Forelimb muscle (tissue), 1 donor: Measurements from ENCODE around the gene MTA1. TPM values are rescaled to one million over a fixed set of nuclear protein-coding genes. Genes with fewer than 3 reads are reported as not detected.

Experiments
- polyA plus RNA-seq: library from polyadenylated mRNA; unstranded; fragments of 120-200 nt; gene quantifications from one replicate; pipeline ENCODE4 v1.2.1, GENCODE V29; 2013; ENCODE audit not compliant: insufficient read length

Gene MTA1
- polyA plus RNA-seq, 1 donor = 80.3 TPM

Other genes with a start within 250 kb of the MTA1 start
- gene NUDT14, start 238.5 kb upstream of the MTA1 start, polyA plus RNA-seq = 12.2 TPM
- 34.6 TPM for gene BTBD6, start 171.3 kb upstream of the MTA1 start, polyA plus RNA-seq
- 22.8 TPM for gene BRF1, start 118.8 kb upstream of the MTA1 start, polyA plus RNA-seq
- 88.1 TPM for gene PACS2, start 105.1 kb upstream of the MTA1 start, polyA plus RNA-seq
- gene TEX22, start 21.3 kb upstream of the MTA1 start, polyA plus RNA-seq = 0.90 TPM
- 234 TPM for gene CRIP2, start 55.0 kb downstream of the MTA1 start, polyA plus RNA-seq
- gene CRIP1, start 67.1 kb downstream of the MTA1 start, polyA plus RNA-seq = 28.4 TPM
- gene TEDC1, start 71.4 kb downstream of the MTA1 start, polyA plus RNA-seq = 4.5 TPM
- 2.2 TPM for gene TMEM121, start 106.8 kb downstream of the MTA1 start, polyA plus RNA-seq